LNCaP clone FGC (cell line): ENCODE measurements around the gene UBASH3A.

Experiments used
- DNase-seq: peaks from one replicate; pipeline ENCODE4 v3.0.0-alpha.2; 2011; ENCODE audit warnings: low read depth
- H3K4me3 ChIP-seq: 2 replicates; pipeline ENCODE4 v1.5.1; 2011; ENCODE audit warnings: mild to moderate bottlenecking, low read depth, low read length, control low read depth
- TF ChIP-seq, protein P1 (sequence below): IDR thresholded peaks from 2 replicates; pipeline ENCODE4 v1.5.1; 2012; ENCODE audit warnings: mild to moderate bottlenecking; ENCODE audit not compliant: control insufficient read depth, insufficient read depth; ENCODE audit errors: extremely low read depth

UBASH3A gene

DNA sequence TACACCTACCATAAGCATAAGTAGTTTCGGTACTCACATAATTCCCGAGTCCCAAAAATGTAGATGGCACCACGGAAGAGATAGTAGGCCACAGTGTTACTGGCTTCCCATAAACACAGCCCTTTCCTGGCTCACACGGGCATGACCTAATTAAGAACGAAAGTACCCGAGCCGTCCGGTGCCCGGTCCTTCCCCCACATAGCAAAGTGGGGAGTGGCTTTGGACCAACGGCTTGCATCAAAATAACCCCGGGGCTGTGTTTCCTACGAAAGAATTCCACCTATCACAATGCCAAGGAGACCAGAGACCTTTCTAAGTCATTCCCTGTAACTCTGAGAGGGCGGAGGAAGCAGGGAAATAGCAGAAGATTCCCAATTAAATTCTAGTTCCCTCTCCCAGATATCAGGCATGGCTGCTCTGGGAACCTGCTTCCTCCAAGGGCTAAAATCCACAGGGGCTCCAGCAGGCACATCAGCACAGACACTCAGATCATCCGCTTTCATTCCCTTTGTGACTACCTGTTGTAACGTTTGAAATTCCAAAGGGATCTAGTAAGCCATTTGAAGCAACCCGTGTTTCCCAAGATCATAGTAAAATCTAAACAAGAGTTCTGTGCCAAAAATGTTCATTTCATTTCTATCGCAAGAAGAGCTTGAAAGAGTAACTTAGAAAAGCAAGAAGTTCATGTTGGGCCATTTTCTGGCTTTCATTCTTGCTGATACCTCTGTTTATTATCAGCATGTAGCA is 7.6 kb upstream of the UBASH3A start, which contains the start of gene TMPRSS3:
TMPRSS3 (minus strand) TSS at position 148 of the 747 bp plus-strand sequence. CDS start 635 bp downstream, outside the sequence.
- TF ChIP-seq, protein P1, sequence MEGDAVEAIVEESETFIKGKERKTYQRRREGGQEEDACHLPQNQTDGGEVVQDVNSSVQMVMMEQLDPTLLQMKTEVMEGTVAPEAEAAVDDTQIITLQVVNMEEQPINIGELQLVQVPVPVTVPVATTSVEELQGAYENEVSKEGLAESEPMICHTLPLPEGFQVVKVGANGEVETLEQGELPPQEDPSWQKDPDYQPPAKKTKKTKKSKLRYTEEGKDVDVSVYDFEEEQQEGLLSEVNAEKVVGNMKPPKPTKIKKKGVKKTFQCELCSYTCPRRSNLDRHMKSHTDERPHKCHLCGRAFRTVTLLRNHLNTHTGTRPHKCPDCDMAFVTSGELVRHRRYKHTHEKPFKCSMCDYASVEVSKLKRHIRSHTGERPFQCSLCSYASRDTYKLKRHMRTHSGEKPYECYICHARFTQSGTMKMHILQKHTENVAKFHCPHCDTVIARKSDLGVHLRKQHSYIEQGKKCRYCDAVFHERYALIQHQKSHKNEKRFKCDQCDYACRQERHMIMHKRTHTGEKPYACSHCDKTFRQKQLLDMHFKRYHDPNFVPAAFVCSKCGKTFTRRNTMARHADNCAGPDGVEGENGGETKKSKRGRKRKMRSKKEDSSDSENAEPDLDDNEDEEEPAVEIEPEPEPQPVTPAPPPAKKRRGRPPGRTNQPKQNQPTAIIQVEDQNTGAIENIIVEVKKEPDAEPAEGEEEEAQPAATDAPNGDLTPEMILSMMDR, result no peak
- H3K4me3 ChIP-seq, result no peak within 1 kb of the TSS

DNA sequence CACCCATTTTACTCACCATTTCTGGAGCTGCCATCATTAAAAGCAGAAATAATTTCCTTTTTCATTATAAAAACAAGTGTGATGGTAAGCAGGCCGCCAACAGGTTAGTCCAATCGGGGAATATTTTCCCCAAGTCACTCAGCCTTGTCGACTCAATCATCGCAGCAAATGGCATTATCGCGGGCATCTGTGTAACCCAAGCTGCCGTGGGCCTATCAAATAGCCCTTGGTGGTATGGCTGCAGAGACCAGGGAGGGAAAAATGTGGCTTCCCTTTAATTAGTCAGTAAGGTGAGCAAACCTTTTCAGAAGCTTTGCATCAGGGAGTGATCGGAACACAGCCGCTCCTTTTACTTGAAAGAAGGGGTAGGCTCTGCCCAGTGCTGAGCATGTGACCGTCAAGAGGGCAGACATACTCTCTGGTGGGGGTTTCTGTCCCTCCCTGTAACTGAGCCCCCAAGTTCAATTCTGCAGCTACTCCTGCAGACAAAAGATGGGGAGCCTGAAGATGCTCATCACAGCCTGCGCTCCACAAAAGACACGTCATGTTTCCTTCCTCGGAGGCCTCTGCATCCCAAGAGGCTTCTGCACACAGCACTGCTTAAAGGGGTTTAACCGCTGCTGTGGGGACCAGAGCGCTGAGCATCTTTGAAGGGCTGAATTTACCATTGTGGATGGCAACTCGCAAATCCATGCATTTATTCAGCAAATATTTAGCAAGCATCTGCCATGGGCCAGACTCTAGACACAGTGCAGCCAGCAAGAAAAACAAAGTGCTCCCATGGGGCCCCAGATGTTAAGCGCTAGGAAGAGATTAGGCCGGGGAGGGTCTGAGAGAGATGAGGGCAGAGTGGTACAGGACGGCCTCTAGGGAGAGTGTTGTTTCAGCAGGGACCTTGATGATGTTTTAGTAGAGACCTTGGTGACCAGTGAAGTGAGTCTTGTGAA is 6.6 kb upstream of the UBASH3A start:
- no peak overlapping the region for H3K4me3 ChIP-seq
- TF ChIP-seq, protein P1, result no peak

More for the DNA sequence above, 7.6 kb upstream of the UBASH3A start, which contains the start of gene TMPRSS3:
- no peak for DNase-seq

DNA sequence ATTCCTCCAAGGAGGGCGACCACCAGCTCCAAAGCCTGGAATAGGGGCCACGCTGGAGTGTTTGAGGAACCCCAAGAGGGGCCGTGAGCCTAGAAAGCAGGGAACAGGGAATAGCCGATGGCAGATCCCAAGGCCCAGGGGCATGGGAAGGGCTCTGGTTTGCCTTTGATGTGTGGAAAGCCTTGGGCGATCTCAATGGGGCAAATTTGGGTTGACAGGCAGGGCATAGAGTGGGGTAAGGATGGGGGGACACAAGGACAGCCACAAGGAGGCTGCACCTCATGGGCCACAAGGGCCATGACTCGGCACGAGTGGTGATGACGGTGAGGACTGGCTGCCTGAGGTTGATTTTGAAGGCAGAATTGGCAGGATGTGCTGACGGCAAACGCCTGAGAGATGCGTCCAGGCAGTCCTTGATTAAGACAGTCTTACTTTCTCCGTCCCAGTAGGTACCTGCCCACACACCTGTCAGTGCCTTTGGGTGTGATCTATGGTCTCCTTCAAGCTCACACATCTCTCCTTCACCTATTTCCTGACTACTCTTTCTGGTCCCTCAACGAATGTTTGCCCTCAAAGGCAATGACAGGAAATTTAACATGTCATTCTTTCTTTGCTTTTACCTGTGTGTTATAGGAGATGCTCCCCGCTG is 5.8 kb upstream of the UBASH3A start:
- H3K4me3 ChIP-seq, result no peak overlapping the region
- TF ChIP-seq, protein P1, result no peak
- no peak for DNase-seq

More for the DNA sequence above, 6.6 kb upstream of the UBASH3A start:
- no peak for DNase-seq

DNA sequence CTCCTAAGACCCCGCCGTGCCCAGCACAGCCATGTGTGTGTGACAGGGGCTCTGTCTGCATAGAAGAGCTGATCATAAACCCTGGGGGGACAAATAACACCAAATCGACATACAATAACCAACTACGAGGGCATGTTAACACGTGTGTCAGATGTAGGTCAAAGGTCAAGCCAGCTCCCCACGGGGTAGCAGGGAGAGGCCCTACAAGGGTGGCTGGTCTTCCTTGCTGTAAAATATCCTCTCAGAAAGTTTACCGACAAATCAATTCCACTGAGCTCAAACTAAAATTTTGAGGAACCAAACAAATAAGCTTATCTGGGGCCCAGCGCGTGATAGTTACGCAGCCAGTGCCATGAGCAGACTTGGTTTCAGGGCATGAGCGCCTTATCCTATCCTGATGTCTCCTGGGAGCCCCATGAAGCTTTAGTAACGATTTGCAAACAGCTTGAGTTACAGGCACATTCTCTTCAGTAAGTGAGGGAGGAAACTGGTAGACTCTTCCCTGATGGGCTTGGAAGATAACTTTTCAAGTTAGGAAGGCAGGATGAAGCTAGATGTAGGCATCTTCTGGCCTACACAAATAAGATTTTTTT is 5.2 kb upstream of the UBASH3A start:
- no peak overlapping the region for H3K4me3 ChIP-seq
- no peak for DNase-seq
- TF ChIP-seq, protein P1, result no peak

DNA sequence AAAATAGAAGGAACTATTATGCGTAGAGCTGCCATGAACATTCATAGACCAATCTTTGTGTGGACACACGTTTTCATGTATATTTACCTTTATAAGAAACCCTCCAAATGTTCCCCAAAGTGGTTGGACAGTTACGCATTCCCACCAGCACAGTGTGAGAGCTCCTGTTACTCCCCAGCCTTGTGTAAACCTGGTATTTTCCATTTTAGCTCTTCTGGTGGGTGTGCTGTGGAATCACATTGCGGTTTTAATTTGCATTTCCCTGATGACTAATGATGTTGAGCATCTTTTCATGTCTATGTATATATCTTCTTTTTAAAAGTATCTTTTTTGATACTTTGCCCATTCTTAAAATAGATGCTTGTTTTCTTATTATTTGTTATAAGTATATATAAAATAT is 3.2 kb upstream of the UBASH3A start:
- no peak for DNase-seq
- TF ChIP-seq, protein P1, result no peak
- H3K4me3 ChIP-seq, result no peak overlapping the region

DNA sequence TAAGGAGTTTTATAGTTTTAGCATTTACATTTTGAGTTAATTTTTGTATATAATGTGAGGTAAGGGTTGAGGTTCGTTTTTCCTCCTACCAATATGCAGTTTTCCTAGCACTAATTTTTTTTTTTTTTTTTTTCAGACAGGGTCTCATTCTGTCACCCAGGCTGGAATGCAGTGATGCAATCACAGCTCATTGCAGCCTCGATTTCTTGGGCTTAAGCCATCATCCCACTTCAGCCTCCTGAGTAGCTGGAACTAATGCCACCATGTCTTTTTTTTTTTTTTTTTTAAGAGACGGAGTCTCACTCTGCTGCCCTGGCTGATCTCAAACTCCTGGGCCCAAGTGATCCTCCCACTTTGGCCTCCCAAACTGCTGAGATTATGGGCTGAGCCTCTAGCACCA is 2.5 kb upstream of the UBASH3A start:
- TF ChIP-seq, protein P1, result no peak
- H3K4me3 ChIP-seq, result no peak overlapping the region
- no peak for DNase-seq
